IMR-90 (cell line): ENCODE results near the gene SVBP. TPM values are rescaled to one million over a fixed set of nuclear protein-coding genes. Genes with fewer than 3 reads are reported as not detected.

Experiments used
- ATAC-seq: fragments of 200-7000 bp; cut with Tn5 transposase; 2 replicates; pipeline ENCODE4 v1.9.1; 2020; ENCODE audit warnings: low read depth, mild to moderate bottlenecking, moderate library complexity
- BruUV-seq: library from RNA; stranded (reverse); fragments of 400-500 nt; replicated peaks from 2 replicates; lab custom pipeline; 2021; lab: Mats Ljungman, UMichigan
- CTCF ChIA-PET: fragments of 300-600 bp; formaldehyde crosslinking; extraction: SDS; loops from one replicate; lab custom pipeline; 2021; ENCODE audit warnings: antibody characterized with exemption; lab: Yijun Ruan, JAX
- POLR2A ChIA-PET: fragments of 300-600 bp; sonication (Branson Sonifier 250); formaldehyde crosslinking; loops from one replicate; lab custom pipeline; 2022; ENCODE audit warnings: antibody characterized with exemption; ENCODE audit not compliant: unreplicated experiment; lab: Charles Lee
- DNase-seq: peaks from one replicate; pipeline ENCODE4 v3.0.0; 2013
- H2AFZ ChIP-seq: replicated peaks from 2 replicates; pipeline ENCODE3; 2013; ENCODE audit warnings: low read length, mild to moderate bottlenecking; ENCODE audit not compliant: poor library complexity
- H2AK5ac ChIP-seq: 2 replicates; pipeline ENCODE4 v1.6.1; 2013; ENCODE audit warnings: low read depth, low read length, inconsistent platforms
- H2AK9ac ChIP-seq: replicated peaks from 2 replicates; pipeline ENCODE3; 2013; ENCODE audit warnings: mild to moderate bottlenecking, low read depth, low read length, moderate library complexity; ENCODE audit not compliant: poor library complexity
- H2BK120ac ChIP-seq: 2 replicates; pipeline ENCODE4 v1.6.1; 2013; ENCODE audit warnings: low read depth, low read length, inconsistent platforms
- H2BK15ac ChIP-seq: 3 replicates; pipeline ENCODE4 v1.6.1; 2013; ENCODE audit warnings: low read depth, low read length, inconsistent platforms
- H2BK20ac ChIP-seq: 2 replicates; pipeline ENCODE4 v1.6.1; 2013; ENCODE audit warnings: low read depth, mild to moderate bottlenecking, inconsistent platforms, low read length, moderate library complexity
- H2BK5ac ChIP-seq: 2 replicates; pipeline ENCODE4 v1.6.1; 2013; ENCODE audit warnings: mild to moderate bottlenecking, low read depth, low read length, inconsistent platforms; ENCODE audit not compliant: poor library complexity, severe bottlenecking
- H3K14ac ChIP-seq: replicated peaks from 2 replicates; pipeline ENCODE4 v1.6.1; 2013; ENCODE audit warnings: low read depth, low read length, inconsistent platforms
- H3K18ac ChIP-seq: 2 replicates; pipeline ENCODE4 v1.6.1; 2013; ENCODE audit warnings: low read depth, low read length, control low read depth
- H3K23ac ChIP-seq: 2 replicates; pipeline ENCODE4 v1.6.1; 2013; ENCODE audit warnings: low read depth, low read length, inconsistent platforms
- H3K27ac ChIP-seq: 2 replicates; pipeline ENCODE4 v1.5.1; 2013; ENCODE audit warnings: mild to moderate bottlenecking, control low read depth, low read length; ENCODE audit not compliant: insufficient read depth
- H3K27me3 ChIP-seq: 2 replicates; pipeline ENCODE4 v1.6.1; 2013; ENCODE audit warnings: low read length; ENCODE audit not compliant: control insufficient read depth, insufficient read depth
- H3K36me3 ChIP-seq: 2 replicates; pipeline ENCODE4 v1.6.1; 2013; ENCODE audit warnings: low read length, mixed read lengths; ENCODE audit not compliant: control insufficient read depth, insufficient read depth
- H3K4ac ChIP-seq: 2 replicates; pipeline ENCODE4 v1.6.1; 2013; ENCODE audit warnings: low read depth, low read length, inconsistent platforms
- H3K4me1 ChIP-seq: 2 replicates; pipeline ENCODE4 v1.6.1; 2013; ENCODE audit warnings: low read length, mixed read lengths; ENCODE audit not compliant: control insufficient read depth, insufficient read depth
- H3K4me2 ChIP-seq: 2 replicates; pipeline ENCODE4 v1.6.1; 2013; ENCODE audit warnings: low read depth, mild to moderate bottlenecking, control low read depth, low read length, moderate library complexity
- H3K4me3 ChIP-seq: 2 replicates; pipeline ENCODE4 v1.5.1; 2013; ENCODE audit warnings: low read depth, mild to moderate bottlenecking, control low read depth, low read length, moderate library complexity; ENCODE audit not compliant: insufficient read depth
- H3K56ac ChIP-seq: 2 replicates; pipeline ENCODE4 v1.6.1; 2013; ENCODE audit warnings: low read length, inconsistent platforms; ENCODE audit not compliant: insufficient read depth; ENCODE audit errors: extremely low read depth
- H3K79me1 ChIP-seq, 2 experiments: 2 replicates each; pipeline ENCODE4 v1.6.1; 2013; ENCODE audit warnings: low read length in 2 of 2, inconsistent platforms in 1 of 2, low read depth in 1 of 2
- H3K9ac ChIP-seq: 2 replicates; pipeline ENCODE4 v1.6.1; 2013; ENCODE audit warnings: low read depth, low read length, control low read depth
- H3K9me1 ChIP-seq: 2 replicates; pipeline ENCODE4 v1.6.1; 2013; ENCODE audit warnings: low read length, inconsistent platforms; ENCODE audit not compliant: insufficient read depth
- H3K9me3 ChIP-seq: 2 replicates; pipeline ENCODE4 v1.6.1; 2013; ENCODE audit warnings: low read length; ENCODE audit not compliant: control insufficient read depth, insufficient read depth
- H4K20me1 ChIP-seq: 2 replicates; pipeline ENCODE4 v1.6.1; 2013; ENCODE audit warnings: low read length, inconsistent platforms; ENCODE audit not compliant: insufficient read depth
- H4K5ac ChIP-seq: 2 replicates; pipeline ENCODE4 v1.6.1; 2013; ENCODE audit warnings: mild to moderate bottlenecking, low read depth, low read length, control low read depth
- H4K8ac ChIP-seq, 2 experiments: 2 replicates each; pipeline ENCODE4 v1.6.1; 2013; ENCODE audit warnings: low read depth in 2 of 2, low read length in 2 of 2, control low read depth in 1 of 2, inconsistent platforms in 1 of 2
- H4K91ac ChIP-seq: 2 replicates; pipeline ENCODE4 v1.6.1; 2013; ENCODE audit warnings: low read depth, low read length, inconsistent platforms; ENCODE audit not compliant: insufficient read depth
- BHLHE40 ChIP-seq: fragments of 150-350 bp; IDR thresholded peaks from 2 replicates; pipeline ENCODE4 v1.6.1; 2016; ENCODE audit warnings: mild to moderate bottlenecking, low read depth, low read length
- CHD1 ChIP-seq: IDR thresholded peaks from 2 replicates; pipeline ENCODE4 v1.6.1; 2012; ENCODE audit warnings: low read depth, low read length, improper control_type of control experiment
- FOS ChIP-seq: fragments of 150-350 bp; IDR thresholded peaks from 2 replicates; pipeline ENCODE4 v1.6.1; 2016; ENCODE audit warnings: low read depth, low read length
- MAFK ChIP-seq: IDR thresholded peaks from 2 replicates; pipeline ENCODE4 v1.6.1; 2012; ENCODE audit warnings: low read depth, low read length, improper control_type of control experiment
- MAZ ChIP-seq: IDR thresholded peaks from 2 replicates; pipeline ENCODE4 v1.6.1; 2012; ENCODE audit warnings: low read depth, mild to moderate bottlenecking, low read length, improper control_type of control experiment, moderate library complexity, borderline replicate concordance
- MXI1 ChIP-seq: IDR thresholded peaks from 2 replicates; pipeline ENCODE4 v1.6.1; 2012; ENCODE audit warnings: low read depth, mild to moderate bottlenecking, low read length, moderate library complexity, borderline replicate concordance
- NFE2L2 ChIP-seq: fragments of 150-350 bp; IDR thresholded peaks from 2 replicates; pipeline ENCODE4 v1.6.1; 2016; ENCODE audit warnings: low read depth, mild to moderate bottlenecking, low read length
- POLR2A ChIP-seq: IDR thresholded peaks from 2 replicates; pipeline ENCODE4 v1.6.1; 2012; ENCODE audit warnings: mild to moderate bottlenecking, low read depth, low read length
- RCOR1 ChIP-seq: IDR thresholded peaks from 2 replicates; pipeline ENCODE4 v1.6.1; 2012; ENCODE audit warnings: mild to moderate bottlenecking, low read length, improper control_type of control experiment; ENCODE audit not compliant: insufficient replicate concordance
- RFX5 ChIP-seq: IDR thresholded peaks from 2 replicates; pipeline ENCODE4 v1.8.0; 2012; ENCODE audit warnings: low read depth, mild to moderate bottlenecking, low read length, moderate library complexity
- WGBS, 2 experiments: methylation state at CpG; one replicate each; pipeline versions ENCODE4 v1.1.5 to v1.1.7; 2013; ENCODE audit warnings: missing lambda C conversion rate in 2 of 2; ENCODE audit not compliant: insufficient read length in 1 of 2; ENCODE audit errors: extremely low coverage in 2 of 2; 5-methylcytosine and 5-hydroxymethylcytosine counted together
- dilution Hi-C: fragments of 300-500 bp; cut with HindIII; formaldehyde crosslinking; loops from one replicate; pipeline ENCODE4 v1.14.3; 2018; ENCODE audit warnings: low sequenced_read_pairs; ENCODE audit not compliant: unreplicated experiment
- in situ Hi-C: fragments of 300-500 bp; cut with MboI; formaldehyde crosslinking; loops from 3 replicates; pipeline ENCODE4 v1.14.3; 2019; ENCODE audit warnings: low sequenced_read_pairs, inconsistent platforms, mixed read lengths
- intact Hi-C: fragments of 100-400 bp; cut with micrococcal nuclease; formaldehyde crosslinking; loops from 2 replicates; pipeline ENCODE4 v1.10.0; 2022
- polyA plus RNA-seq, 3 experiments: library from polyadenylated mRNA; depleted of rRNA; stranded (reverse); fragments of >200 nt; gene quantifications; 2 replicates each; pipeline ENCODE4 v1.2.3, GENCODE V29; 2012; ENCODE audit warnings: low replicate concordance in 1 of 3
- total RNA-seq: library from RNA; depleted of rRNA; stranded (reverse); fragments of >200 nt; gene quantifications from 2 replicates; pipeline ENCODE4 v1.2.3, GENCODE V29; 2012
- TF ChIP-seq, protein P1 (sequence below): conservative IDR thresholded peaks from 2 replicates; pipeline ENCODE4 v1.5.1; 2012; ENCODE audit warnings: mild to moderate bottlenecking, low read depth, low read length, improper control_type of control experiment
- TF ChIP-seq, protein P2 (sequence below): fragments of 150-350 bp; IDR thresholded peaks from 2 replicates; pipeline ENCODE4 v1.6.1; 2017; ENCODE audit warnings: mild to moderate bottlenecking, antibody characterized with exemption, low read length, low read depth

The SVBP gene
- total and polyA plus RNA-seq, 2 of the 4 experiments (the other 2 are of a cell fraction) = 9.7 to 11.5 TPM

DNA sequence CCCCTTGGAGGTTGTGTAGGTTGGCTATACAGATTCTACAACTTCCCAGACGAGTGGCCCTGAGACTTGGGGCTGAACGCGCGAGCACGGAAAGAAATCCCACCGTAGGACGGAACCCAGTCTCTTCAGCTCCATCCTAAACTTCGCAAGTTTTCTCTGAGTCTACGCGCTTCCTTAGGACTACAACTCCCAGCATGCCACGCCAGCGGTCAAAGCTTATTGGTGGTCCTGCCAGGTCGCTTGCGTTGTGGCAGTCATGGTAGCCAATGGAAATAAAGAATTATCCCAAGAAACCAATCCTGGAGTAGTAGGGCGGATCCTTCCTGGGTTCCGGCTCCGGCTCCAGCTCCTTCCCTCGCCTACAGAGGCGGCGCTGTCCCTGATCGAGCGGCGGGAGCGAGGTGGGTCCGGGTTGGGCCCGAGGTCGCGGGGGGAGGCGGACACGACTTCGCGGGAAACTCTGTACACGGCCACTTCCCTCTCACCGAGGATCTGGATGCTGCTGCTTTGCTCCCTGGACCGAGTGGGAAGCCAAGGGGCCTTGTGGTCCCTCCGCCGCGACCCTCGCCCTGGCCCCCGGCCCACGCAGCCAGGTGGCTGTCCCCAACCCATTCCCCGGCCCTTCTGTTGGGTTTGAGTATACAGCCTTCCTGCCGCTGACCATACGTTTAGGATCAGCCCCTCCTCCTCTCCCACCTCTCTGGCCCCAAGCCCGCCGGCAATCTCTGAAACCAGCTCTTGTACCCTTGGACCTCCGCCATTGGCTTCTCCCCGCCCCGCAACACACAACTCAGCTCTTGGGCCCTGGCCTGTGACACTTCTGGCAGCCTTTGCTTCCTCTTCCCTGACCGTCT lies 29.3 kb upstream of the SVBP start, which contains the start of gene ZNF691:
TSS of gene ZNF691 (plus strand) at position 357 of the 854 bp plus-strand sequence. CDS start 3,046 bp downstream, outside the sequence.
- Histone ChIP-seq H3K4ac (peak within 1 kb of the TSS; percentile 77), H2AK5ac (peak within 1 kb of the TSS; percentile 62), H3K36me3 (peaks cover 21% of the 10 kb centered on the region), H2BK5ac (peak within 1 kb of the TSS; percentile 68), H4K91ac (peak within 1 kb of the TSS; percentile 71), H3K23ac (peak within 1 kb of the TSS; percentile 92), H3K4me1 (peaks cover 6% of the 10 kb centered on the region), H2AK9ac (peak within 1 kb of the TSS; percentile 97), H4K20me1 (no peaks in the 10 kb centered on the region), H2AFZ (peak within 1 kb of the TSS; percentile 96), H3K4me2 (peak within 1 kb of the TSS; percentile 96), H2BK20ac (no peak within 1 kb of the TSS), H3K4me3 (peak within 1 kb of the TSS; percentile 67), H3K79me1 (peaks cover 18 to 33% of the 10 kb centered on the region in 2 experiments), H4K5ac (peak within 1 kb of the TSS; percentile 65), H2BK120ac (0 out of 2 replicates have a peak within 1 kb of the TSS, but pooled peaks have one; percentile 17), H3K27ac (peak within 1 kb of the TSS; percentile 60), H3K56ac (peak within 1 kb of the TSS; percentile 53; the same call in 1 of the 2 replicates), H3K9ac (peak within 1 kb of the TSS; percentile 82), H3K27me3 (no peaks in the 10 kb centered on the region), H2BK15ac (no peak within 1 kb of the TSS), H3K18ac (peak within 1 kb of the TSS; percentile 48; the same call in 1 of the 2 replicates), H3K9me3 (peaks cover 8% of the 10 kb centered on the region), H3K9me1 (peaks cover 15% of the 10 kb centered on the region), H3K14ac (peak within 1 kb of the TSS; percentile 80), H4K8ac (peak within 1 kb of the TSS; percentile 54 to 90)
- peak; percentile 25 for TF ChIP-seq RCOR1
- 0 out of 2 replicates have a peak, but pooled peaks have one; percentile 28 for TF ChIP-seq CHD1
- TF ChIP-seq POLR2A = peak; percentile 44; the same call in 1 of the 2 replicates
- TF ChIP-seq, protein P1, sequence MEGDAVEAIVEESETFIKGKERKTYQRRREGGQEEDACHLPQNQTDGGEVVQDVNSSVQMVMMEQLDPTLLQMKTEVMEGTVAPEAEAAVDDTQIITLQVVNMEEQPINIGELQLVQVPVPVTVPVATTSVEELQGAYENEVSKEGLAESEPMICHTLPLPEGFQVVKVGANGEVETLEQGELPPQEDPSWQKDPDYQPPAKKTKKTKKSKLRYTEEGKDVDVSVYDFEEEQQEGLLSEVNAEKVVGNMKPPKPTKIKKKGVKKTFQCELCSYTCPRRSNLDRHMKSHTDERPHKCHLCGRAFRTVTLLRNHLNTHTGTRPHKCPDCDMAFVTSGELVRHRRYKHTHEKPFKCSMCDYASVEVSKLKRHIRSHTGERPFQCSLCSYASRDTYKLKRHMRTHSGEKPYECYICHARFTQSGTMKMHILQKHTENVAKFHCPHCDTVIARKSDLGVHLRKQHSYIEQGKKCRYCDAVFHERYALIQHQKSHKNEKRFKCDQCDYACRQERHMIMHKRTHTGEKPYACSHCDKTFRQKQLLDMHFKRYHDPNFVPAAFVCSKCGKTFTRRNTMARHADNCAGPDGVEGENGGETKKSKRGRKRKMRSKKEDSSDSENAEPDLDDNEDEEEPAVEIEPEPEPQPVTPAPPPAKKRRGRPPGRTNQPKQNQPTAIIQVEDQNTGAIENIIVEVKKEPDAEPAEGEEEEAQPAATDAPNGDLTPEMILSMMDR = peak; percentile 42
- TF ChIP-seq NFE2L2 = no peak
- TF ChIP-seq RFX5 = no peak
- 0 out of 2 replicates have a peak, but pooled peaks have one; percentile 7 for TF ChIP-seq MAZ
- no peak for TF ChIP-seq MXI1
- TF ChIP-seq, protein P2, sequence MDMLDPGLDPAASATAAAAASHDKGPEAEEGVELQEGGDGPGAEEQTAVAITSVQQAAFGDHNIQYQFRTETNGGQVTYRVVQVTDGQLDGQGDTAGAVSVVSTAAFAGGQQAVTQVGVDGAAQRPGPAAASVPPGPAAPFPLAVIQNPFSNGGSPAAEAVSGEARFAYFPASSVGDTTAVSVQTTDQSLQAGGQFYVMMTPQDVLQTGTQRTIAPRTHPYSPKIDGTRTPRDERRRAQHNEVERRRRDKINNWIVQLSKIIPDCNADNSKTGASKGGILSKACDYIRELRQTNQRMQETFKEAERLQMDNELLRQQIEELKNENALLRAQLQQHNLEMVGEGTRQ = no peak
- no peak for TF ChIP-seq MAFK
- TF ChIP-seq FOS = peak; percentile 82
- TF ChIP-seq BHLHE40 = no peak
- WGBS, 2 experiments = 0% methylated on average over 30 of the region's 50 CpGs; no CpG with 5 or more reads in 1 of the 2 experiments
- dilution Hi-C loops (no loop called here), intact Hi-C loops (loop anchor here (10.0 kb wide), 1 partner anchor 162 kb away; the partner anchor contains the start of gene YBX1), in situ Hi-C loops (no loop called here)
- DNase-seq (peak; percentile 98), ATAC-seq (peak; percentile 98)
- CTCF ChIA-PET = interaction anchor here (0.7 to 1.0 kb wide), 6 partner anchors 19 to 239 kb away, joined by 3 to 4 read pairs (median 3); no protein-coding TSS in a partner anchor
- no TSS peak for BruUV-seq
- POLR2A ChIA-PET = interaction anchor here (0.5 to 0.7 kb wide), 4 partner anchors 13 to 289 kb away, joined by 3 to 6 read pairs (median 5); no protein-coding TSS in a partner anchor
